ENCODE data around the gene DSCAML1. TPM values are rescaled to one million over a fixed set of nuclear protein-coding genes. Genes with fewer than 3 reads are reported as not detected.

DSCAML1 gene
- total and polyA plus RNA-seq, 2 of the 8 experiments (the other 6 are each of a cell fraction or from before 2014, with no cell fraction given): 0.19 to 0.24 TPM

DNA sequence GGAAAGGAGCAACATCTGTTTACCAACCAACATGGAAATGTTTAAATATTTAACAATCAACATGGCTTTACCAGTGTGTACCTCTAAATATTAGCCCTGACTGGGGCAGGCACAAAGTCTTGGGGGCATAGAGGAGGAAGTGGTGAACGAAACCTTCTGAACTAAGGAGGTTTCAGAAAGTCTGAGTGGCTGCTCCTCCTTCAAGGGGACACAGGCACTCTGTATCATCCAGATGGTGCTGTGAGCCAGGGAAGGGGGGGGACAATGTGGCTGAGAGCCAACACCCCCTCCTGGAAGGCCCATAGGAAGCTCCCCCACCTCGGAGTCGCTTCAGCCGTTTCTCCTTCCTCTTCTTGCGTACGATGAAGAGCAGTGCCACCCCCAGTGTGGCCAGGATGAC is 361.7 kb downstream of the DSCAML1 start (continued):
- TF ChIP-seq RBBP5 (IDR thresholded peaks at IDR 0.05; ENCODE audit: borderline replicate concordance, low read depth, low read length) (no peak), CEBPB (IDR thresholded peaks at IDR 0.05; ENCODE audit: low read depth, low read length) (no peak), TBP (IDR thresholded peaks at IDR 0.05; ENCODE audit: low read depth, low read length) (no peak), TAF7 (optimal IDR thresholded peaks at IDR 0.05; ENCODE audit: borderline replicate concordance, low read depth, low read length) (no peak), SIRT6 (IDR thresholded peaks at IDR 0.05; ENCODE audit: low read length) (no peak), HDAC2 (IDR thresholded peaks at IDR 0.05; ENCODE audit: borderline replicate concordance in 1 of 2, low read depth in 2 of 2, low read length in 2 of 2) (no peak)

All from H1 (cell line).